Endodermal cell (in vitro differentiated cells): ENCODE results near the gene CHCHD3. TPM values are rescaled to one million over a fixed set of nuclear protein-coding genes. Genes with fewer than 3 reads are reported as not detected.

Experiments used
- DNase-seq: peaks from one replicate; pipeline ENCODE4 v3.0.0-alpha.2; 2017
- H3K27ac ChIP-seq: 2 replicates; pipeline ENCODE4 v1.5.1; 2013; ENCODE audit warnings: mild to moderate bottlenecking, low read depth, low read length, moderate library complexity
- H3K27me3 ChIP-seq: 2 replicates; pipeline ENCODE4 v1.6.1; 2013; ENCODE audit warnings: mild to moderate bottlenecking, low read length, moderate library complexity; ENCODE audit not compliant: insufficient read depth, control insufficient read depth, poor library complexity, severe bottlenecking
- H3K36me3 ChIP-seq: 2 replicates; pipeline ENCODE4 v1.7.0; 2013; ENCODE audit warnings: mild to moderate bottlenecking, low read length, moderate library complexity; ENCODE audit not compliant: control insufficient read depth, insufficient read depth
- H3K4me1 ChIP-seq: one replicate; pipeline ENCODE4 v1.7.0; 2013; ENCODE audit warnings: low read length; ENCODE audit not compliant: control insufficient read depth, insufficient read depth
- H3K4me3 ChIP-seq: 2 replicates; pipeline ENCODE4 v1.5.1; 2013; ENCODE audit warnings: mild to moderate bottlenecking, low read length, moderate library complexity
- H3K9ac ChIP-seq: 2 replicates; pipeline ENCODE4 v1.6.1; 2013; ENCODE audit warnings: mild to moderate bottlenecking, low read length, moderate library complexity; ENCODE audit not compliant: poor library complexity, severe bottlenecking; ENCODE audit errors: extremely low read depth
- H3K9me3 ChIP-seq: 2 replicates; pipeline ENCODE4 v1.6.1; 2013; ENCODE audit warnings: mild to moderate bottlenecking, low read length, moderate library complexity; ENCODE audit not compliant: control insufficient read depth
- H3K27ac Mint-ChIP-seq: 2 replicates; pipeline ENCODE4 v1.8.0; 2020; ENCODE audit warnings: mixed read lengths
- H3K27me3 Mint-ChIP-seq: 2 replicates; pipeline ENCODE4 v1.8.0; 2021; ENCODE audit warnings: mild to moderate bottlenecking, mixed read lengths; ENCODE audit not compliant: insufficient read depth
- H3K36me3 Mint-ChIP-seq: 2 replicates; pipeline ENCODE4 v1.8.0; 2020; ENCODE audit warnings: low read depth, mixed read lengths
- H3K4me1 Mint-ChIP-seq: 2 replicates; pipeline ENCODE4 v1.8.0; 2020; ENCODE audit warnings: mixed read lengths
- H3K4me3 Mint-ChIP-seq: 2 replicates; pipeline ENCODE4 v1.8.0; 2020; ENCODE audit warnings: mild to moderate bottlenecking, moderate library complexity, mixed read lengths
- H3K9me3 Mint-ChIP-seq: 2 replicates; pipeline ENCODE4 v1.8.0; 2020; ENCODE audit warnings: mild to moderate bottlenecking, mixed read lengths
- WGBS, 2 experiments: methylation state at CpG; one replicate each; pipeline versions ENCODE4 v1.1.5 to v1.1.7; 2013; ENCODE audit warnings: missing lambda C conversion rate in 2 of 2, mixed read lengths in 1 of 2; ENCODE audit not compliant: insufficient coverage in 1 of 2, insufficient read length in 1 of 2; 5-methylcytosine and 5-hydroxymethylcytosine counted together
- total RNA-seq, 2 donors: library from RNA; stranded (reverse); fragmentation: NEBNext Ultra II Directional in 1 of 2; extraction: Animal tissue kit (Norgen Biotek cat#: 25700) in 1 of 2; gene quantifications; 2 replicates in 1 of 2; 3 replicates in 1 of 2; pipeline ENCODE4 v1.2.1, GENCODE V29; 2021
- TF ChIP-seq, protein P1 (sequence below): fragments of 200-600 bp; sonication (generic); conservative IDR thresholded peaks from 2 replicates; pipeline ENCODE4 v1.5.0; 2021; ENCODE audit warnings: antibody characterized with exemption, mild to moderate bottlenecking

CHCHD3 gene
- total RNA-seq, 2 donors from 2014 or later, result 70.4 to 75.2 TPM

DNA sequence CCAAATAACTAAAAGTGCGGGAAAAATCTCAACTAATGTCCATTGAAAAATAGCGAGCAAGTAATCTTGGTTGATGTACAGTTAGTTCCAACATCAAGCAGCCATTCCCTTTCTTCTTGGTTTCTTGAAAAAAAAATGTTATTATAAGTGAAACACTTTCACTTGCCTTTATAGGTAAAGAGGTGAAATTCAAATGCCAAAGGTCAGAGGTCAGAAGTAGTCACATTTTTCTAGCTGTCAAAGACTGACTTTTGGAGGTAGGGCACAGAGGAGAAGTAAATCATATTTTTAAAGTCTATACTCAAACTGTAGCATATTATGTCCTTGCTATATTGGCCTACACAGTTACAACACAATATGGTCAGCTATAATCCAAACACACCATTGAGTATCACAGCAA lies 62.3 kb downstream of the CHCHD3 start:
- H3K36me3 ChIP-seq, result peaks cover 15% of the 10 kb centered on the region
- no peaks in the 10 kb centered on the region for H3K27me3 ChIP-seq
- H3K36me3 Mint-ChIP-seq, result peaks cover 7% of the 10 kb centered on the region
- H3K27ac ChIP-seq, result no peak overlapping the region
- peaks cover 5% of the 10 kb centered on the region for H3K4me1 Mint-ChIP-seq
- no peak overlapping the region for H3K4me3 ChIP-seq
- no peaks in the 10 kb centered on the region for H3K4me1 ChIP-seq
- H3K27me3 Mint-ChIP-seq, result no peaks in the 10 kb centered on the region
- no peaks in the 10 kb centered on the region for H3K9me3 Mint-ChIP-seq
- WGBS, 2 experiments, result 92 to 100% methylated on average over 2 of the region's 2 CpGs
- no peak for DNase-seq
- no peaks in the 10 kb centered on the region for H3K9me3 ChIP-seq
- H3K27ac Mint-ChIP-seq, result no peak overlapping the region
- no peak overlapping the region for H3K9ac ChIP-seq
- TF ChIP-seq, protein P1, sequence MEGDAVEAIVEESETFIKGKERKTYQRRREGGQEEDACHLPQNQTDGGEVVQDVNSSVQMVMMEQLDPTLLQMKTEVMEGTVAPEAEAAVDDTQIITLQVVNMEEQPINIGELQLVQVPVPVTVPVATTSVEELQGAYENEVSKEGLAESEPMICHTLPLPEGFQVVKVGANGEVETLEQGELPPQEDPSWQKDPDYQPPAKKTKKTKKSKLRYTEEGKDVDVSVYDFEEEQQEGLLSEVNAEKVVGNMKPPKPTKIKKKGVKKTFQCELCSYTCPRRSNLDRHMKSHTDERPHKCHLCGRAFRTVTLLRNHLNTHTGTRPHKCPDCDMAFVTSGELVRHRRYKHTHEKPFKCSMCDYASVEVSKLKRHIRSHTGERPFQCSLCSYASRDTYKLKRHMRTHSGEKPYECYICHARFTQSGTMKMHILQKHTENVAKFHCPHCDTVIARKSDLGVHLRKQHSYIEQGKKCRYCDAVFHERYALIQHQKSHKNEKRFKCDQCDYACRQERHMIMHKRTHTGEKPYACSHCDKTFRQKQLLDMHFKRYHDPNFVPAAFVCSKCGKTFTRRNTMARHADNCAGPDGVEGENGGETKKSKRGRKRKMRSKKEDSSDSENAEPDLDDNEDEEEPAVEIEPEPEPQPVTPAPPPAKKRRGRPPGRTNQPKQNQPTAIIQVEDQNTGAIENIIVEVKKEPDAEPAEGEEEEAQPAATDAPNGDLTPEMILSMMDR, result no peak
- H3K4me3 Mint-ChIP-seq, result no peak overlapping the region

DNA sequence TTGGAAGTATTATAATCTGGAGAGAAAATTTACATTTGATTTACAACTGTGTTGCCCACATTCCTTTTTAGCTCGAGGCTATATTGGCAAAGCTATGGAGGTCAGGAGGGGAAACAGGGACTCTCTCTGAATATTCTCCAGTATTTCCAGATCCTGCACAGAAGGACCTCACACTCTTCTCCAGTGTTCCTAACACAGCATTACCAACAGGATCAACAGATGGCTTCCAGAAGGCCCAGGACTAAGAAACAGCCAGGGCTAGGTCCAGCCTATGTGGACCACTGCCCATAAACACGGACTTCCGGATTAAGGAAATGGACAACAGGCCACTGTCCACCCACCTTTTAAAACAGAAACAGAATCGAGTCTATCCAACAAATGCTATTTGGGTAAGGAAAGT lies 65.3 kb downstream of the CHCHD3 start:
- TF ChIP-seq, protein P1, result no peak
- no peak for DNase-seq
- no peaks in the 10 kb centered on the region for H3K9me3 Mint-ChIP-seq
- Histone ChIP-seq H3K27ac (no peak overlapping the region), H3K4me3 (no peak overlapping the region), H3K4me1 (no peaks in the 10 kb centered on the region), H3K9me3 (no peaks in the 10 kb centered on the region), H3K27me3 (no peaks in the 10 kb centered on the region), H3K36me3 (no peaks in the 10 kb centered on the region), H3K9ac (no peak overlapping the region)
- peaks cover 4% of the 10 kb centered on the region for H3K36me3 Mint-ChIP-seq
- no peak overlapping the region for H3K4me3 Mint-ChIP-seq
- peaks cover 5% of the 10 kb centered on the region for H3K4me1 Mint-ChIP-seq
- H3K27ac Mint-ChIP-seq, result no peak overlapping the region
- no peaks in the 10 kb centered on the region for H3K27me3 Mint-ChIP-seq
- WGBS, 2 experiments, result 89 to 94% methylated on average over 3 to 4 of the region's 4 CpGs

DNA sequence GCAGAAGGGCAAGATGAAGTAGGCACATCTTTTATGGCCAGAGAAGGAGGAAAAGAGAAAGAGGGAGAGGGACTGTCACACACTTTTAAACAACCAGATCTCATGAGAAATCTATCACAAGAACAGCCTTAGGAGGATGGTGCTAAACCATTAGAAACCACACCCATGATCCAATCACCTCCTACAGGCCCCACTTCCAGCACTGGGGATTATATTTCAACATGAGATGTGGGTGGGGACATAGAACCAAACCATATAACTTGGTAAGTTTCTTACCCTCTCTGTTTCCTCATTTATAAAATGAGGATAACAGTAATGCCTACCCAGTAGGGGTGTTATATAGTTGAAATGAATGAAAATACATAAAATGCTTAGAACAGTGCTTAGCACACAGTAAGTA lies 66.0 kb downstream of the CHCHD3 start:
- Histone ChIP-seq H3K9me3 (no peaks in the 10 kb centered on the region), H3K27me3 (no peaks in the 10 kb centered on the region), H3K9ac (no peak overlapping the region), H3K4me1 (no peaks in the 10 kb centered on the region), H3K36me3 (no peaks in the 10 kb centered on the region), H3K4me3 (no peak overlapping the region), H3K27ac (no peak overlapping the region)
- Mint-ChIP-seq H3K36me3 (peaks cover 4% of the 10 kb centered on the region), H3K9me3 (no peaks in the 10 kb centered on the region), H3K27ac (no peak overlapping the region), H3K27me3 (no peaks in the 10 kb centered on the region), H3K4me1 (no peaks in the 10 kb centered on the region), H3K4me3 (no peak overlapping the region)
- TF ChIP-seq, protein P1, result no peak
- DNase-seq, result no peak
